ENCODE data around the gene SHANK2.

DNA sequence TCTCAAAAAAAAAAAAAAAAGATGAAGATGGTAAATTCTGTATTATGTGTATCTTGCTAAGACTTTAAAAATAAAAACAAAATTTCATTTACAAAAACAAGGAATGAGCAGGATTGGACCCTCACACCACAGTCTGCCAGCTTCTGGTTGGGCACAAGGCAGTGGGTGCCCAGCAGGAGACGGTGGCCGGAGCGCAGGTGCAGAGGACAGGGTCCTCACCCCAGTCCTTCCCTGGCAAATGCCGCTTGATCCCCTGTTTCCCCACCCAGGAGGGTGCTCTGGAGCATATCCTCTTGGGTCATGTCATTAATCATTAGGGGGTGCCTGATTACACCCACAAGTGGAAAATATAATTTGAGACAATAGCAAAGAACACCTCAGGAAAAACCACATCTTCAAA is 31.2 kb downstream of the SHANK2 start:
- no peak for TF ChIP-seq POLR2AphosphoS5 (IDR thresholded peaks at IDR 0.05)
- TF ChIP-seq EP300 (IDR thresholded peaks at IDR 0.05; ENCODE audit: low read depth), result no peak
